Hepatocyte (in vitro differentiated cells): Measurements from ENCODE around the gene PIGQ.

Experiments used
- EZH2 ChIP-seq: fragments of 200-600 bp; sonication (generic); IDR thresholded peaks from 2 replicates; pipeline ENCODE4 v1.6.1; 2016; ENCODE audit warnings: antibody characterized with exemption, mild to moderate bottlenecking, borderline replicate concordance
- EZH2phosphoT487 ChIP-seq: fragments of 200-600 bp; sonication (generic); IDR thresholded peaks from one replicate; pipeline ENCODE4 v1.6.1; 2018; ENCODE audit warnings: antibody characterized with exemption, mild to moderate bottlenecking, low read depth, moderate library complexity; ENCODE audit not compliant: unreplicated experiment, severe bottlenecking
- TF ChIP-seq, protein P1 (sequence below): fragments of 200-600 bp; sonication (generic); IDR thresholded peaks from 2 replicates; pipeline ENCODE4 v1.5.1; 2016; ENCODE audit warnings: antibody characterized with exemption, mild to moderate bottlenecking; ENCODE audit not compliant: poor library complexity

DNA sequence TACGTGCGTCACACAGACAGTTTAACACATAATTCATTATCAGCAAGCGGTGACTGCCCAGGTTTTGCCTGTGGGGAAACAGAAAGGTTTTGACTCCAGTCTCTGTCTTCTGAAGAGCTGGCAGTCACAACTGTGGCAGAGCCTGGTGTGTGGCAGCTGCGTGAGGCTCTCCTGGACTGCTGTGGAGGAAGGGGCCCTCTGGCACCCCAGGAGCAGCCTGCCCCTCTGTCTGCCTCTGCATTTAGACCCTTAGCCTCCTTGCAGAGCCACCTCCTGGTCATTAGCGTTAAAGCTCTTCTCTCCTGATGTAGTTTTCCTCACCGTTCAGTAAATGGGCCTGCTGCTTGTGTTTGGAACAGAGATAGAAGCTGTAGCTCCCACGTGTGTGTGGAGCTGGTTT lies 31.0 kb downstream of the PIGQ start:
- TF ChIP-seq, protein P1, sequence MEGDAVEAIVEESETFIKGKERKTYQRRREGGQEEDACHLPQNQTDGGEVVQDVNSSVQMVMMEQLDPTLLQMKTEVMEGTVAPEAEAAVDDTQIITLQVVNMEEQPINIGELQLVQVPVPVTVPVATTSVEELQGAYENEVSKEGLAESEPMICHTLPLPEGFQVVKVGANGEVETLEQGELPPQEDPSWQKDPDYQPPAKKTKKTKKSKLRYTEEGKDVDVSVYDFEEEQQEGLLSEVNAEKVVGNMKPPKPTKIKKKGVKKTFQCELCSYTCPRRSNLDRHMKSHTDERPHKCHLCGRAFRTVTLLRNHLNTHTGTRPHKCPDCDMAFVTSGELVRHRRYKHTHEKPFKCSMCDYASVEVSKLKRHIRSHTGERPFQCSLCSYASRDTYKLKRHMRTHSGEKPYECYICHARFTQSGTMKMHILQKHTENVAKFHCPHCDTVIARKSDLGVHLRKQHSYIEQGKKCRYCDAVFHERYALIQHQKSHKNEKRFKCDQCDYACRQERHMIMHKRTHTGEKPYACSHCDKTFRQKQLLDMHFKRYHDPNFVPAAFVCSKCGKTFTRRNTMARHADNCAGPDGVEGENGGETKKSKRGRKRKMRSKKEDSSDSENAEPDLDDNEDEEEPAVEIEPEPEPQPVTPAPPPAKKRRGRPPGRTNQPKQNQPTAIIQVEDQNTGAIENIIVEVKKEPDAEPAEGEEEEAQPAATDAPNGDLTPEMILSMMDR, result peak; percentile 26
- TF ChIP-seq EZH2, result no peak
- TF ChIP-seq EZH2phosphoT487, result no peak
